DND-41 (cell line): Measurements from ENCODE around the gene DIAPH2.

Source experiments
- ATAC-seq: fragments of 200-7000 bp; cut with Tn5 transposase; 3 replicates; pipeline ENCODE4 v1.9.1; 2021; ENCODE audit warnings: low read depth; ENCODE audit not compliant: insufficient read depth
- DNase-seq: peaks from one replicate; pipeline ENCODE4 v3.0.0-alpha.2; 2020
- H2AFZ ChIP-seq: 2 replicates; pipeline ENCODE4 v1.6.0; 2012; ENCODE audit warnings: low read depth, low read length
- H3K27ac ChIP-seq: 2 replicates; pipeline ENCODE4 v1.5.1; 2012; ENCODE audit warnings: low read length, inconsistent platforms
- H3K27me3 ChIP-seq: fragments of 200-600 bp; sonication (generic); 2 replicates; pipeline ENCODE4 v1.6.0; 2012; ENCODE audit warnings: low read length, mild to moderate bottlenecking, inconsistent platforms; ENCODE audit not compliant: insufficient read depth, poor library complexity
- H3K36me3 ChIP-seq: 2 replicates; pipeline ENCODE4 v1.5.1; 2012; ENCODE audit warnings: low read length, inconsistent platforms; ENCODE audit not compliant: insufficient read depth
- H3K4me1 ChIP-seq: 2 replicates; pipeline ENCODE4 v1.5.1; 2012; ENCODE audit warnings: mild to moderate bottlenecking, low read length; ENCODE audit not compliant: insufficient read depth
- H3K4me2 ChIP-seq: 2 replicates; pipeline ENCODE4 v1.6.0; 2012; ENCODE audit warnings: mild to moderate bottlenecking, moderate library complexity, low read length, inconsistent platforms; ENCODE audit not compliant: insufficient read depth
- H3K4me3 ChIP-seq, 2 experiments: fragments of 200-600 bp in 1 of 2; shearing (Covaris generic) in 1 of 2; 2 replicates each; pipeline ENCODE4 v1.5.1; 2012 to 2016; ENCODE audit warnings: inconsistent platforms in 2 of 2, low read length in 2 of 2, mild to moderate bottlenecking in 2 of 2, low read depth in 1 of 2, moderate library complexity in 1 of 2
- H3K79me2 ChIP-seq: 2 replicates; pipeline ENCODE4 v1.6.0; 2012; ENCODE audit warnings: low read length, inconsistent platforms; ENCODE audit not compliant: insufficient read depth
- H3K9ac ChIP-seq: 2 replicates; pipeline ENCODE4 v1.6.0; 2012; ENCODE audit warnings: low read depth, mild to moderate bottlenecking, inconsistent platforms, low read length, moderate library complexity
- H3K9me3 ChIP-seq: 2 replicates; pipeline ENCODE4 v1.5.1; 2012; ENCODE audit warnings: low read length, moderate library complexity, mild to moderate bottlenecking, inconsistent platforms; ENCODE audit not compliant: insufficient read depth, severe bottlenecking
- H4K20me1 ChIP-seq: 2 replicates; pipeline ENCODE4 v1.6.0; 2012; ENCODE audit warnings: low read length; ENCODE audit not compliant: insufficient read depth
- EZH2 ChIP-seq: IDR thresholded peaks from 3 replicates; pipeline ENCODE4 v1.6.1; 2012; ENCODE audit warnings: borderline replicate concordance, low read depth, mild to moderate bottlenecking, moderate library complexity, low read length, inconsistent platforms; ENCODE audit not compliant: severe bottlenecking
- TF ChIP-seq, protein P1 (sequence below): IDR thresholded peaks from 2 replicates; pipeline ENCODE4 v1.5.1; 2012; ENCODE audit warnings: borderline replicate concordance, low read length, moderate library complexity, mild to moderate bottlenecking; ENCODE audit not compliant: poor library complexity, severe bottlenecking; ENCODE audit errors: extremely low read depth

Gene DIAPH2

DNA sequence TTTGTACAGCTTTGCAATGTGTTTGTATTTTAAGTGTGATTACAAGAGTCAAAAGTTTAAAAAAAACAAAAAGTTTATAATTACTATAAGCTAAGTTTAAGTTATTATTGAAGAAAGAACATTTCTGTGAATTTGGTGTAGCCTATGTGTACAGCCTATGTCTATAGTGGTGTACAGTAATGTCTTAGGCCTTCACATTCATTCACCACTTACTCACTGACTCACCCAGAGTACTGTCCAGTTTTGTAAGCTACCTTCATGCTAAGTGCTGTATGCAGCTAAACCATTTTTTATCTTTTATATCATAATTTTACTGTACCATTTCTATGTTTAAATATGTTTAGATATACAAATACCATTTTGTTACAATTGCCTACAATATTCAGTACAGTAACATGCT is 381.3 kb downstream of the DIAPH2 start:
- DNase-seq = no peak
- Histone ChIP-seq H3K27me3 (no peaks in the 10 kb centered on the region), H4K20me1 (no peaks in the 10 kb centered on the region), H3K27ac (no peak overlapping the region), H3K36me3 (no peaks in the 10 kb centered on the region), H3K9me3 (no peaks in the 10 kb centered on the region), H2AFZ (no peak overlapping the region), H3K79me2 (no peaks in the 10 kb centered on the region), H3K4me3 (no peak overlapping the region), H3K9ac (no peak overlapping the region), H3K4me1 (no peaks in the 10 kb centered on the region), H3K4me2 (no peak overlapping the region)
- TF ChIP-seq, protein P1, sequence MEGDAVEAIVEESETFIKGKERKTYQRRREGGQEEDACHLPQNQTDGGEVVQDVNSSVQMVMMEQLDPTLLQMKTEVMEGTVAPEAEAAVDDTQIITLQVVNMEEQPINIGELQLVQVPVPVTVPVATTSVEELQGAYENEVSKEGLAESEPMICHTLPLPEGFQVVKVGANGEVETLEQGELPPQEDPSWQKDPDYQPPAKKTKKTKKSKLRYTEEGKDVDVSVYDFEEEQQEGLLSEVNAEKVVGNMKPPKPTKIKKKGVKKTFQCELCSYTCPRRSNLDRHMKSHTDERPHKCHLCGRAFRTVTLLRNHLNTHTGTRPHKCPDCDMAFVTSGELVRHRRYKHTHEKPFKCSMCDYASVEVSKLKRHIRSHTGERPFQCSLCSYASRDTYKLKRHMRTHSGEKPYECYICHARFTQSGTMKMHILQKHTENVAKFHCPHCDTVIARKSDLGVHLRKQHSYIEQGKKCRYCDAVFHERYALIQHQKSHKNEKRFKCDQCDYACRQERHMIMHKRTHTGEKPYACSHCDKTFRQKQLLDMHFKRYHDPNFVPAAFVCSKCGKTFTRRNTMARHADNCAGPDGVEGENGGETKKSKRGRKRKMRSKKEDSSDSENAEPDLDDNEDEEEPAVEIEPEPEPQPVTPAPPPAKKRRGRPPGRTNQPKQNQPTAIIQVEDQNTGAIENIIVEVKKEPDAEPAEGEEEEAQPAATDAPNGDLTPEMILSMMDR = no peak
- no peak for TF ChIP-seq EZH2
- no peak for ATAC-seq

DNA sequence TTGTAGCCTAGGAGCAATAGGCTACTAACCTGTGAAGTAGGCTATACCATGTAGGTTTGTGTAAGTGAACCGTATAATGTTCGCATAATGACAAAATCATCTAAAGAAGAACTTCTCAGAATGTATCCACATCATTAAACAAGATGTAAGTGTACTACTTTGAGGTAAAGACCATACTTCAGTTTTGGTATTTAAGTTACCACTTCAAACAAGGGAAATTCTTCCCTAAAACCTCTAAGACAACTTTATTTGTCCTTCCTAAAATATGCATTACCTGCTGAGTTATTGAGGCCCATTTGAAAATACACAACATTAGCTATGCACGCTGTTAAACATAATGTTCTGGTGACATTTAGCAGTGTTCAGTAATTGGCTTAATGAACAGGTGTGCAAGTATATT is 381.7 kb downstream of the DIAPH2 start:
- H3K9ac ChIP-seq = no peak overlapping the region
- H3K4me2 ChIP-seq = no peak overlapping the region
- no peak for TF ChIP-seq EZH2
- TF ChIP-seq, protein P1 = no peak
- no peaks in the 10 kb centered on the region for H3K4me1 ChIP-seq
- no peaks in the 10 kb centered on the region for H3K36me3 ChIP-seq
- no peak overlapping the region for H3K27ac ChIP-seq
- no peaks in the 10 kb centered on the region for H3K9me3 ChIP-seq
- ATAC-seq (no peak), DNase-seq (no peak)
- H4K20me1 ChIP-seq = no peaks in the 10 kb centered on the region
- no peak overlapping the region for H2AFZ ChIP-seq
- H3K4me3 ChIP-seq = no peak overlapping the region
- H3K79me2 ChIP-seq = no peaks in the 10 kb centered on the region
- H3K27me3 ChIP-seq = no peaks in the 10 kb centered on the region

DNA sequence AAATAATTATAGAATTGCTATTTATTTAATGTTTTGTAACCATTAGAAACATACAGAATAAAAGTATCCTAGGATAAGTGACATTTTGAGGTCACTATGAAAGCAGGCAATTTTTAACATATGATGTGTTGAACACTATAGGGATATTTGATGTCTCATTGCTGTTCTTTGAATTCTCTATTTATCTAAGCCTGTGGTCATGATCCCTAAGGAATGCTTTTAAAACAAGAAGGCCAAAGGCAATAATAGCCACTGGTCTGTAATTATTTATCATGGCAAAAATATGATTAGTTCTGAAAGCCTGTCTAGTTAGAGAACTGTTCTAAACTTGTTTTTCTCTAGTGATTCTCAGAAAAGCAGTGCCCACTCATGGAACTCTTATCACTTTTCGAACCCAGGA is 385.7 kb downstream of the DIAPH2 start:
- H4K20me1 ChIP-seq = no peaks in the 10 kb centered on the region
- no peaks in the 10 kb centered on the region for H3K36me3 ChIP-seq
- H3K4me3 ChIP-seq = no peak overlapping the region
- H3K4me2 ChIP-seq = no peak overlapping the region
- no peak overlapping the region for H3K27ac ChIP-seq
- no peak overlapping the region for H3K9ac ChIP-seq
- ATAC-seq (no peak), DNase-seq (no peak)
- H3K79me2 ChIP-seq = no peaks in the 10 kb centered on the region
- H2AFZ ChIP-seq = no peak overlapping the region
- no peaks in the 10 kb centered on the region for H3K27me3 ChIP-seq
- H3K9me3 ChIP-seq = no peaks in the 10 kb centered on the region
- no peak for TF ChIP-seq EZH2
- TF ChIP-seq, protein P1 = no peak
- H3K4me1 ChIP-seq = no peaks in the 10 kb centered on the region

DNA sequence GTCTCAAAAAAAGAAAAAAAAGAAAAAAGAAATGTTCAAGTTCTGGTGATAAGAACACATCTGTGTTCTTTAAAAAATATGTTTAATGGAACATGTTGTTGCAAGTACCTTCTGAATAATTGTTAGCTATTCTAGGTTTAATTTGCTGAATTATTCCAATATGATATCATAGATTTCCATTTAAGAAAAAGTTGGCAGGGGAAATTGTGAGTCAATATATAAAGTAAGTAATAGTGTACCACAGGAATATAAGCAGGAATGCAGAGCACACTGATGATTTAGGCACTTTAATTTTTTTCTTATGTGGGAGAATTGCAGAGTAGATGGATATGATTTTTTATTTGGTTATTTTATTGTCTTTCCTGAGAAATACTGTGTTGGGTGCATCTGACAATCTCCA is 389.8 kb downstream of the DIAPH2 start:
- H3K27me3 ChIP-seq = no peaks in the 10 kb centered on the region
- no peak for DNase-seq
- ATAC-seq = no peak
- no peak overlapping the region for H2AFZ ChIP-seq
- no peaks in the 10 kb centered on the region for H3K36me3 ChIP-seq
- H3K4me3 ChIP-seq = no peak overlapping the region
- H3K4me2 ChIP-seq = no peak overlapping the region
- TF ChIP-seq, protein P1 = no peak
- TF ChIP-seq EZH2 = no peak
- no peaks in the 10 kb centered on the region for H3K79me2 ChIP-seq
- H3K9ac ChIP-seq = no peak overlapping the region
- no peaks in the 10 kb centered on the region for H3K9me3 ChIP-seq
- no peaks in the 10 kb centered on the region for H3K4me1 ChIP-seq
- no peak overlapping the region for H3K27ac ChIP-seq
- no peaks in the 10 kb centered on the region for H4K20me1 ChIP-seq
